Measurements from ENCODE around the gene SDHAF2. TPM values are rescaled to one million over a fixed set of nuclear protein-coding genes. Genes with fewer than 3 reads are reported as not detected.

SDHAF2 gene
- total and polyA plus RNA-seq, 9 of the 15 experiments (the other 6 are each of a cell fraction or from before 2014, with no cell fraction given): 21.2 to 144 (median 40.4) TPM

GRCh38 chr11:61384271-61385242 lies 45.4 kb upstream of the SDHAF2 start (continued):
- TF ChIP-seq AFF4 (CRISPR knock-in tag; IDR thresholded peaks at IDR 0.05) (no peak), COPS2 (conservative IDR thresholded peaks at IDR 0.05) (no peak), EHMT2 (IDR thresholded peaks at IDR 0.05) (no peak), MLLT1 (IDR thresholded peaks at IDR 0.05) (no peak), NR2C1 (IDR thresholded peaks at IDR 0.05) (no peak), NR2C1 (tag; IDR thresholded peaks at IDR 0.05) (no peak), USF1 (CRISPR knock-in tag; IDR thresholded peaks at IDR 0.05) (no peak), PYGO2 (tag; IDR thresholded peaks at IDR 0.05) (no peak), CGGBP1 (CRISPR knock-in tag; IDR thresholded peaks at IDR 0.05) (peak; percentile 67; the same call in 1 of the 2 replicates), CREM (IDR thresholded peaks at IDR 0.05; ENCODE audit: low read depth) (no peak), ARID3B (CRISPR knock-in tag; IDR thresholded peaks at IDR 0.05; ENCODE audit: borderline replicate concordance) (no peak), RCOR1 (IDR thresholded peaks at IDR 0.05; ENCODE audit: borderline replicate concordance in 1 of 2, low read depth in 2 of 2, low read length in 2 of 2) (peak in 1 of 2 experiments; percentile 15; a peak in 1 of 4 replicates), STAT6 (CRISPR knock-in tag; IDR thresholded peaks at IDR 0.05) (no peak), RFX5 (IDR thresholded peaks at IDR 0.05; ENCODE audit: low read depth, low read length) (no peak), ZBTB17 (CRISPR knock-in tag; IDR thresholded peaks at IDR 0.05) (no peak), KDM4B (IDR thresholded peaks at IDR 0.05; ENCODE audit: borderline replicate concordance in 2 of 2, low read depth in 1 of 2) (no peak)
